GM21381 (cell line): ENCODE data around the gene NLRC3.
"Not testable (repeated sequence)": the region's sequence is repeated elsewhere in the genome, so short reads cannot be mapped to it uniquely, and the experiment has no call there.

ENCODE experiments used
- ATAC-seq: cut with Tn5 transposase; IDR thresholded peaks from one replicate; pipeline ENCODE4 v1.9.1; 2021; ENCODE audit warnings: mild to moderate bottlenecking, moderate library complexity; ENCODE audit not compliant: unreplicated experiment

The NLRC3 gene

DNA sequence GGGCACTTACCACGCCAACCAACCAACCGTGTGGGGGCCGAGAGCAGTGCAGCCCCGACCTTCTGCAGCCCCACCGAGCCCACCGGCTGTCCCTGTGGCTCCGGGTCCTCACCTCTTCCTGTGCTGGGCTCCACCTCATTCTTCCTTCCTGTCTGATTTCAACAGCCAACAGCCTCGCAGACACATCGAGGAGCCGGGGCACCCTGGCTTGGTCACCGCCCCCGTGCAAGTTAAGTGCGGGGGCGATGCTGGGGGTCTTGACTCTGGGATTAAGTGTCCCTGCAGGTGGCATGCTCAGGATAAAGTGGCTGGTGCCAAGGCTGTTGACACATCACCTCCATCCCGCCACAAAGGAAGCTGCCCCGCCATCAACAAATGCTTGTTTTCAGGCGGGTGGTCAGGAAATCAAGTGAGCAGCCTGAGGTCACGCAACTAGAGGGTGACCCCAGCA is at the start of gene NLRC3:
Gene NLRC3, minus strand, starts transcription at position 102 of the 451 bp plus-strand sequence. CDS start 12,367 bp downstream, outside the sequence.
- no peak for ATAC-seq

- peak; percentile 42 for ATAC-seq
Observed at GRCh38 chr16:3625911-3626732, 48.9 kb upstream of the NLRC3 start.

DNA sequence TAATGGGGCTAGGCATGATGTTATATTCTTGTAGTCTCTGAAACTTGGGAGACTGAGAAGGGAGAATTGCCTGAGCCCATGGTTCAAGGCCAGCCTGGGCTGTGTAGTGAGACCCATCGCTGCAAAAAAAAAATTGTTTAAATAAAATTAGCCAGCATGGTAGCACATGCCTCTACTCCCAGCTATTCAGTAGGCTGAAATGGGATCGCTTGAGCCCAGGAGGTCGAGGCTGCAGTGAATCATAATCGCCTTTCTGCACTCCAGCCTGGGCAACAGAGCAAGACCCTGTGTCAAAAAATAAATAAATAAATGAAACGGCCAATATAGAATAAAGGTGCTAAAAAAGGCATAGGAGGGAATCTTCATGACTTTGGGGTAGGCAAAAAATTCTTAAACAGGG is 48.1 kb upstream of the NLRC3 start:
- no peak for ATAC-seq

- no peak for ATAC-seq
Observed at GRCh38 chr16:3623642-3624041, 46.4 kb upstream of the NLRC3 start.

DNA sequence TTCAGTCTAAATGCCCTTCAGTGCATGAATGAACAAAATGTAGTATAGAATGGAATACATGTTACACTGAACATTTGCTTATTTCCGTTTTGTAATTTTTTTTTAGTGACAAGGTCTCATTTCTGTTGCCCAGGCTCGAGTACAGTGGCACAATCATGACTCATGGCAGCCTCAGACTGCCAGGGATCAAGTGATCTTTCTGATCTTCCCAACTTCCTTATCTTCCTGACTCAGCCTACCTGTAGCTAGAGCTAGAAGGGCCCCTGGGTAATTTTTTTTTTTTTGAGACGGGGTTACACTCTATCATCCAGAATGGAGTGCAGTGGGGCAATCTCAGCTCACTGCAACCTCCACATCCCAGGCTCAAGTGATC is 41.6 kb upstream of the NLRC3 start:
- no peak for ATAC-seq

- no peak for ATAC-seq
Observed at GRCh38 chr16:3612510-3613466, 35.6 kb upstream of the NLRC3 start.

GRCh38 chr16:3611146-3611975 is 34.2 kb upstream of the NLRC3 start, which contains the start of gene SLX4:
Gene SLX4, minus strand, starts transcription at chr16:3611606. Its CDS starts 2,642 bp downstream, at chr16:3608964.
- peak; percentile 85 for ATAC-seq

GRCh38 chr16:3610698-3611145 is 33.5 kb upstream of the NLRC3 start:
- no peak for ATAC-seq

- ATAC-seq, result no peak
Observed at GRCh38 chr16:3609895-3610697, 32.9 kb upstream of the NLRC3 start.

GRCh38 chr16:3608976-3609375 is 31.8 kb upstream of the NLRC3 start:
- ATAC-seq, result not testable (repeated sequence)

DNA sequence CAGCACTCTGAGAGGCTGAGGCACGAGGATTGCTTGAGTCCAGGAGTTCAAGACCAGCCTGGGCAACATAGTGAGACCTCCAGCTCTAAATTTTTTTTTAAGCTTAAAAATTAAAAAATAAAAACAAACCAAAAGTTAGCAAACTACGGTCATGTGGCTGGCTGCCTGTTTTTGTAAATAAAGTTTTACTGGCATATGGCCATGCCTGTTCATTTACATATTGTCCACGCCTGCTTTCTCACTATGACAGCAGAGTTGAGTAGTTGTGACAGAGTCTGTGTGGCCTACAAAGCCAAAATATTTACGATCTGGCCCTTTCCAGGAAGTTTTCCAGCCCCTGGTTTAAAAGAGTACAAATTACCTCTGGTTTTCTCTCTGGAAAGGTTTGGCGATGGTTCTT is 30.9 kb upstream of the NLRC3 start:
- no peak for ATAC-seq

DNA sequence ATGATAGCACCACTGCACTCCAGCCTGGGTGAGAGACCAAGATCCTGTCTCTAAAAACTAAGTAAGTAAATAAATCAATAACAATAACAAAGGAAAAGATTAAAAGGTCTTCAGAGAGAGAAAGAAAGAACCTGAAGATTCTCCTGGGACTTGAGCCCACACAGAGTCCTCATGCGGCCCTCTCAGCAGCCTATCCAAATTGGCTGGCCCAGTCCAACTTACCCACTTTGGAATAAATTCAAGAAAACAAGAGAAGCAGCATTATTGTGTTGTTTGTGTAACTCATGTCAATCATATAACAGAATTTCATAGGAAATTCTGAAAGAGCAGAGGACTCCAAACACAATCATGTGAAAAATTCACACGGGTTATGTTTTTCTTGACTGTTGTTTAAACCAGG is 30.4 kb upstream of the NLRC3 start:
- ATAC-seq, result no peak

- no peak for ATAC-seq
Observed at GRCh38 chr16:3607161-3607560, 30.0 kb upstream of the NLRC3 start.

- no peak for ATAC-seq
Observed at GRCh38 chr16:3606441-3606840, 29.2 kb upstream of the NLRC3 start.

DNA sequence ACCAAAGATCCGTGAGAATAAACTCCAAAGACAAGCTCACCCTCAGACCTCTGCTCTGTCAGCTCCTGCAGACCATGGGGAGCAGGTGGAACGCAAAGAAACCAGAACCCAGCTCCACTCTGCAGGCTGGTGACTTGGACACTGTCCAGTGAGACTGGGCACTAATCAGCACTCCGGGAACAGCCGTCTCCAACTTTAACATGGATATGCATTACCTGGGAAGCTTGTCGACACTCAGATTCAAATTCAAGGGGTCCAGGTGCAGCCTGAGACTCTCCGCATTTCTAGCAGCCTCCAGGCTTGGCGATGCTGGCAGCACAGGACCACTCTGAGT is 25.1 kb upstream of the NLRC3 start:
- no peak for ATAC-seq

GRCh38 chr16:3601614-3602319 is 24.6 kb upstream of the NLRC3 start:
- no peak for ATAC-seq

DNA sequence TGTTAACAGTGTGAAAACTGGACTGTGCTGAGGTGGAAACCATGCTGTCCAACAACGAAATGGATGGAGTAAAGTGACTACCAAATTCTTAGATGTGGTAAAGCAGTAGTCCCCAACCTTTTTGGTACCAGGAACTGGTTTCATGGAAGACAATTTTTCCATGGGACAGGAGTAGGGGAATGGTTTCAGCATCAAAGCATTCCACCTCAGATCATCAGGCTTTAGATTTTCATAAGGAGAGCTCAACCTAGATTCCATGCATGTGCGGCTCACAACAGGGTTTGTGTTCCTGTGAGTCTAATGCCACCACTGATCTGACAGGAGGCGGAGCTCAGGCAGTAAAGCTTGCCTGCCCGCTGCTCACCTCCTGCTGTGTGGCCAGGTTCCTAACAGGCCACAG is 22.7 kb upstream of the NLRC3 start:
- no peak for ATAC-seq

- ATAC-seq, result no peak
Observed at GRCh38 chr16:3599121-3599520, 21.9 kb upstream of the NLRC3 start.

GRCh38 chr16:3598236-3598635 is 21.0 kb upstream of the NLRC3 start:
- no peak for ATAC-seq
